IMR-90 (cell line): ENCODE measurements around the gene TSPAN3. TPM values are rescaled to one million over a fixed set of nuclear protein-coding genes. Genes with fewer than 3 reads are reported as not detected.

Experiments used
- ATAC-seq: fragments of 200-7000 bp; cut with Tn5 transposase; 2 replicates; pipeline ENCODE4 v1.9.1; 2020; ENCODE audit warnings: low read depth, mild to moderate bottlenecking, moderate library complexity
- BruUV-seq: library from RNA; stranded (reverse); fragments of 400-500 nt; replicated peaks from 2 replicates; lab custom pipeline; 2021; lab: Mats Ljungman, UMichigan
- CTCF ChIA-PET: fragments of 300-600 bp; formaldehyde crosslinking; extraction: SDS; loops from one replicate; lab custom pipeline; 2021; ENCODE audit warnings: antibody characterized with exemption; lab: Yijun Ruan, JAX
- POLR2A ChIA-PET: fragments of 300-600 bp; sonication (Branson Sonifier 250); formaldehyde crosslinking; loops from one replicate; lab custom pipeline; 2022; ENCODE audit warnings: antibody characterized with exemption; ENCODE audit not compliant: unreplicated experiment; lab: Charles Lee
- DNase-seq: peaks from one replicate; pipeline ENCODE4 v3.0.0; 2013
- H2AFZ ChIP-seq: replicated peaks from 2 replicates; pipeline ENCODE3; 2013; ENCODE audit warnings: low read length, mild to moderate bottlenecking; ENCODE audit not compliant: poor library complexity
- H2AK5ac ChIP-seq: 2 replicates; pipeline ENCODE4 v1.6.1; 2013; ENCODE audit warnings: low read depth, low read length, inconsistent platforms
- H2AK9ac ChIP-seq: replicated peaks from 2 replicates; pipeline ENCODE3; 2013; ENCODE audit warnings: mild to moderate bottlenecking, low read depth, low read length, moderate library complexity; ENCODE audit not compliant: poor library complexity
- H2BK120ac ChIP-seq: 2 replicates; pipeline ENCODE4 v1.6.1; 2013; ENCODE audit warnings: low read depth, low read length, inconsistent platforms
- H2BK15ac ChIP-seq: 3 replicates; pipeline ENCODE4 v1.6.1; 2013; ENCODE audit warnings: low read depth, low read length, inconsistent platforms
- H2BK20ac ChIP-seq: 2 replicates; pipeline ENCODE4 v1.6.1; 2013; ENCODE audit warnings: low read depth, mild to moderate bottlenecking, inconsistent platforms, low read length, moderate library complexity
- H2BK5ac ChIP-seq: 2 replicates; pipeline ENCODE4 v1.6.1; 2013; ENCODE audit warnings: mild to moderate bottlenecking, low read depth, low read length, inconsistent platforms; ENCODE audit not compliant: poor library complexity, severe bottlenecking
- H3K14ac ChIP-seq: replicated peaks from 2 replicates; pipeline ENCODE4 v1.6.1; 2013; ENCODE audit warnings: low read depth, low read length, inconsistent platforms
- H3K18ac ChIP-seq: 2 replicates; pipeline ENCODE4 v1.6.1; 2013; ENCODE audit warnings: low read depth, low read length, control low read depth
- H3K23ac ChIP-seq: 2 replicates; pipeline ENCODE4 v1.6.1; 2013; ENCODE audit warnings: low read depth, low read length, inconsistent platforms
- H3K27ac ChIP-seq: 2 replicates; pipeline ENCODE4 v1.5.1; 2013; ENCODE audit warnings: mild to moderate bottlenecking, control low read depth, low read length; ENCODE audit not compliant: insufficient read depth
- H3K27me3 ChIP-seq: 2 replicates; pipeline ENCODE4 v1.6.1; 2013; ENCODE audit warnings: low read length; ENCODE audit not compliant: control insufficient read depth, insufficient read depth
- H3K36me3 ChIP-seq: 2 replicates; pipeline ENCODE4 v1.6.1; 2013; ENCODE audit warnings: low read length, mixed read lengths; ENCODE audit not compliant: control insufficient read depth, insufficient read depth
- H3K4ac ChIP-seq: 2 replicates; pipeline ENCODE4 v1.6.1; 2013; ENCODE audit warnings: low read depth, low read length, inconsistent platforms
- H3K4me1 ChIP-seq: 2 replicates; pipeline ENCODE4 v1.6.1; 2013; ENCODE audit warnings: low read length, mixed read lengths; ENCODE audit not compliant: control insufficient read depth, insufficient read depth
- H3K4me2 ChIP-seq: 2 replicates; pipeline ENCODE4 v1.6.1; 2013; ENCODE audit warnings: low read depth, mild to moderate bottlenecking, control low read depth, low read length, moderate library complexity
- H3K4me3 ChIP-seq: 2 replicates; pipeline ENCODE4 v1.5.1; 2013; ENCODE audit warnings: low read depth, mild to moderate bottlenecking, control low read depth, low read length, moderate library complexity; ENCODE audit not compliant: insufficient read depth
- H3K56ac ChIP-seq: 2 replicates; pipeline ENCODE4 v1.6.1; 2013; ENCODE audit warnings: low read length, inconsistent platforms; ENCODE audit not compliant: insufficient read depth; ENCODE audit errors: extremely low read depth
- H3K79me1 ChIP-seq, 2 experiments: 2 replicates each; pipeline ENCODE4 v1.6.1; 2013; ENCODE audit warnings: low read length in 2 of 2, inconsistent platforms in 1 of 2, low read depth in 1 of 2
- H3K9ac ChIP-seq: 2 replicates; pipeline ENCODE4 v1.6.1; 2013; ENCODE audit warnings: low read depth, low read length, control low read depth
- H3K9me1 ChIP-seq: 2 replicates; pipeline ENCODE4 v1.6.1; 2013; ENCODE audit warnings: low read length, inconsistent platforms; ENCODE audit not compliant: insufficient read depth
- H3K9me3 ChIP-seq: 2 replicates; pipeline ENCODE4 v1.6.1; 2013; ENCODE audit warnings: low read length; ENCODE audit not compliant: control insufficient read depth, insufficient read depth
- H4K20me1 ChIP-seq: 2 replicates; pipeline ENCODE4 v1.6.1; 2013; ENCODE audit warnings: low read length, inconsistent platforms; ENCODE audit not compliant: insufficient read depth
- H4K5ac ChIP-seq: 2 replicates; pipeline ENCODE4 v1.6.1; 2013; ENCODE audit warnings: mild to moderate bottlenecking, low read depth, low read length, control low read depth
- H4K8ac ChIP-seq, 2 experiments: 2 replicates each; pipeline ENCODE4 v1.6.1; 2013; ENCODE audit warnings: low read depth in 2 of 2, low read length in 2 of 2, control low read depth in 1 of 2, inconsistent platforms in 1 of 2
- H4K91ac ChIP-seq: 2 replicates; pipeline ENCODE4 v1.6.1; 2013; ENCODE audit warnings: low read depth, low read length, inconsistent platforms; ENCODE audit not compliant: insufficient read depth
- BHLHE40 ChIP-seq: fragments of 150-350 bp; IDR thresholded peaks from 2 replicates; pipeline ENCODE4 v1.6.1; 2016; ENCODE audit warnings: mild to moderate bottlenecking, low read depth, low read length
- CEBPB ChIP-seq: IDR thresholded peaks from 2 replicates; pipeline ENCODE4 v1.6.1; 2012; ENCODE audit warnings: low read depth, low read length, improper control_type of control experiment
- CHD1 ChIP-seq: IDR thresholded peaks from 2 replicates; pipeline ENCODE4 v1.6.1; 2012; ENCODE audit warnings: low read depth, low read length, improper control_type of control experiment
- CTCF ChIP-seq: conservative IDR thresholded peaks from 2 replicates; pipeline ENCODE4 v1.5.1; 2012; ENCODE audit warnings: mild to moderate bottlenecking, low read depth, low read length, improper control_type of control experiment
- ELK1 ChIP-seq: fragments of 150-350 bp; IDR thresholded peaks from 2 replicates; pipeline ENCODE4 v1.6.1; 2016; ENCODE audit warnings: low read depth, mild to moderate bottlenecking, low read length, moderate library complexity, borderline replicate concordance
- FOS ChIP-seq: fragments of 150-350 bp; IDR thresholded peaks from 2 replicates; pipeline ENCODE4 v1.6.1; 2016; ENCODE audit warnings: low read depth, low read length
- MAFK ChIP-seq: IDR thresholded peaks from 2 replicates; pipeline ENCODE4 v1.6.1; 2012; ENCODE audit warnings: low read depth, low read length, improper control_type of control experiment
- MAZ ChIP-seq: IDR thresholded peaks from 2 replicates; pipeline ENCODE4 v1.6.1; 2012; ENCODE audit warnings: low read depth, mild to moderate bottlenecking, low read length, improper control_type of control experiment, moderate library complexity, borderline replicate concordance
- MXI1 ChIP-seq: IDR thresholded peaks from 2 replicates; pipeline ENCODE4 v1.6.1; 2012; ENCODE audit warnings: low read depth, mild to moderate bottlenecking, low read length, moderate library complexity, borderline replicate concordance
- NFE2L2 ChIP-seq: fragments of 150-350 bp; IDR thresholded peaks from 2 replicates; pipeline ENCODE4 v1.6.1; 2016; ENCODE audit warnings: low read depth, mild to moderate bottlenecking, low read length
- POLR2A ChIP-seq: IDR thresholded peaks from 2 replicates; pipeline ENCODE4 v1.6.1; 2012; ENCODE audit warnings: mild to moderate bottlenecking, low read depth, low read length
- RAD21 ChIP-seq: IDR thresholded peaks from 2 replicates; pipeline ENCODE4 v1.6.1; 2012; ENCODE audit warnings: low read length, improper control_type of control experiment
- RCOR1 ChIP-seq: IDR thresholded peaks from 2 replicates; pipeline ENCODE4 v1.6.1; 2012; ENCODE audit warnings: mild to moderate bottlenecking, low read length, improper control_type of control experiment; ENCODE audit not compliant: insufficient replicate concordance
- RFX5 ChIP-seq: IDR thresholded peaks from 2 replicates; pipeline ENCODE4 v1.8.0; 2012; ENCODE audit warnings: low read depth, mild to moderate bottlenecking, low read length, moderate library complexity
- SMC3 ChIP-seq: fragments of 150-350 bp; IDR thresholded peaks from 2 replicates; pipeline ENCODE4 v1.6.1; 2016; ENCODE audit warnings: low read depth, mild to moderate bottlenecking, antibody characterized with exemption, low read length, moderate library complexity
- USF2 ChIP-seq: fragments of 150-350 bp; IDR thresholded peaks from 2 replicates; pipeline ENCODE4 v1.6.1; 2017; ENCODE audit warnings: mild to moderate bottlenecking, antibody characterized with exemption, low read length, low read depth
- WGBS, 2 experiments: methylation state at CpG; one replicate each; pipeline versions ENCODE4 v1.1.5 to v1.1.7; 2013; ENCODE audit warnings: missing lambda C conversion rate in 2 of 2; ENCODE audit not compliant: insufficient read length in 1 of 2; ENCODE audit errors: extremely low coverage in 2 of 2; 5-methylcytosine and 5-hydroxymethylcytosine counted together
- dilution Hi-C: fragments of 300-500 bp; cut with HindIII; formaldehyde crosslinking; loops from one replicate; pipeline ENCODE4 v1.14.3; 2018; ENCODE audit warnings: low sequenced_read_pairs; ENCODE audit not compliant: unreplicated experiment
- in situ Hi-C: fragments of 300-500 bp; cut with MboI; formaldehyde crosslinking; loops from 3 replicates; pipeline ENCODE4 v1.14.3; 2019; ENCODE audit warnings: low sequenced_read_pairs, inconsistent platforms, mixed read lengths
- intact Hi-C: fragments of 100-400 bp; cut with micrococcal nuclease; formaldehyde crosslinking; loops from 2 replicates; pipeline ENCODE4 v1.10.0; 2022
- polyA plus RNA-seq, 3 experiments: library from polyadenylated mRNA; depleted of rRNA; stranded (reverse); fragments of >200 nt; gene quantifications; 2 replicates each; pipeline ENCODE4 v1.2.3, GENCODE V29; 2012; ENCODE audit warnings: low replicate concordance in 1 of 3
- total RNA-seq: library from RNA; depleted of rRNA; stranded (reverse); fragments of >200 nt; gene quantifications from 2 replicates; pipeline ENCODE4 v1.2.3, GENCODE V29; 2012

Gene TSPAN3
- total and polyA plus RNA-seq, 2 of the 4 experiments (the other 2 are of a cell fraction) = 270 to 295 TPM

- dilution Hi-C loops (no loop called here), intact Hi-C loops (no loop called here), in situ Hi-C loops (no loop called here)
- H3K27ac ChIP-seq = no peak overlapping the region
- H3K56ac ChIP-seq = no peak overlapping the region
- H3K4me2 ChIP-seq = no peak overlapping the region
- 0 out of 2 replicates have a peak, but pooled peaks cover 2% of the 10 kb centered on the region for H3K4me1 ChIP-seq
- H3K36me3 ChIP-seq = peaks cover 8% of the 10 kb centered on the region
- H4K20me1 ChIP-seq = peaks cover 4% of the 10 kb centered on the region; the same call in 1 of the 2 replicates
- no peak overlapping the region for H3K4me3 ChIP-seq
- no peak for DNase-seq
- H3K79me1 ChIP-seq = peaks cover 0 to 17% of the 10 kb centered on the region in 2 experiments; a peak in 1 of 4 replicates
- ChIA-PET POLR2A (no interaction called here), CTCF (no interaction called here)
- no peak overlapping the region for H2BK120ac ChIP-seq
- no peak overlapping the region for H2AK9ac ChIP-seq
- H2BK20ac ChIP-seq = no peak overlapping the region
- H4K5ac ChIP-seq = no peak overlapping the region
- H2AFZ ChIP-seq = no peak overlapping the region
- H3K4ac ChIP-seq = no peak overlapping the region
- H2AK5ac ChIP-seq = no peak overlapping the region; the same call in 1 of the 2 replicates
- no peak overlapping the region for H3K23ac ChIP-seq
- no peak overlapping the region for H3K14ac ChIP-seq
- H2BK15ac ChIP-seq = no peak overlapping the region
- H3K9me1 ChIP-seq = peaks cover 8% of the 10 kb centered on the region
- H3K9me3 ChIP-seq = no peaks in the 10 kb centered on the region
- H3K27me3 ChIP-seq = no peaks in the 10 kb centered on the region
- H3K9ac ChIP-seq = no peak overlapping the region
- no TSS peak for BruUV-seq
- no peak overlapping the region for H4K8ac ChIP-seq
- no peak overlapping the region for H4K91ac ChIP-seq
- ATAC-seq = no peak
- no peak overlapping the region for H3K18ac ChIP-seq
- TF ChIP-seq MAFK = no peak
- TF ChIP-seq BHLHE40 = no peak
- TF ChIP-seq RFX5 = no peak
- TF ChIP-seq NFE2L2 = no peak
- TF ChIP-seq POLR2A = no peak
- TF ChIP-seq MXI1 = no peak
- TF ChIP-seq FOS = no peak
- no peak for TF ChIP-seq USF2
- no peak for TF ChIP-seq CTCF
- TF ChIP-seq RCOR1 = no peak
- TF ChIP-seq SMC3 = no peak
- no peak for TF ChIP-seq CEBPB
- no peak for TF ChIP-seq CHD1
- TF ChIP-seq RAD21 = no peak
- TF ChIP-seq ELK1 = no peak
- no peak for TF ChIP-seq MAZ
- 90% methylated on average over 7 of the region's 13 CpGs; no CpG with 5 or more reads in 1 of the 2 experiments for WGBS, 2 experiments
- no peak overlapping the region for H2BK5ac ChIP-seq
Measured at GRCh38 chr15:77035999-77036471, 34.9 kb downstream of the TSPAN3 start.
